HG02938 (cell line): ENCODE measurements around the gene RBPJL.

Experiments
- ATAC-seq: cut with Tn5 transposase; IDR thresholded peaks from one replicate; pipeline ENCODE4 v1.9.1; 2021; ENCODE audit warnings: mild to moderate bottlenecking, moderate library complexity; ENCODE audit not compliant: unreplicated experiment

The RBPJL gene

DNA sequence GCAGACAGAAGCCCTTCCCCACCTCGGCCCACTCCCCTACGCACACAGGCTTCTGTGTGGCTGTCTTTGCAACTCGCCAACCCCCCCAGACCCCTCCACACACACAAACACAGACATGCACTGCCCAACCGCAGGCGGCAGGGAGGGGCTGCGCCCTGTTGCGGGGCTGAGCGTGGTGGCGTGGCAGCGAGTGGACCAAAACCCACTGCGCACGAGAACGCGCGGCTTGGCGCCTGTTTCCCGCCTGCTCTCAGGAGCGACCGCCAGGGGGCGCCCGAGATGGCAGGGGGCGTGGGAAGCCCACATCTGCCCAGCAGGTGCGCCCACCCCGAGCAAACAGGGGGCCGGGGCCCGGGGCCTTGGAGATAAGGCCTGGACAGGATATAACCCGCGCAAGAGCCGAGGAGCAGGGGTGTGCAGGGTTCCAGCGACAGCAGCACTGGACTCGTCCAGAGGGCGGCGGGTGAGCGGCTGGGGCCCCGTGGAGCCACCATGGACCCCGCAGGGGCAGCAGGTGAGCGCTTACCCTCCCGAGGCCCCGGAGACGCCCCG is at the start of gene RBPJL:
Gene RBPJL, plus strand, starts transcription at position 410 of the 552 bp plus-strand sequence. Its CDS starts 83 bp downstream, at position 493.
- ATAC-seq = no peak

DNA sequence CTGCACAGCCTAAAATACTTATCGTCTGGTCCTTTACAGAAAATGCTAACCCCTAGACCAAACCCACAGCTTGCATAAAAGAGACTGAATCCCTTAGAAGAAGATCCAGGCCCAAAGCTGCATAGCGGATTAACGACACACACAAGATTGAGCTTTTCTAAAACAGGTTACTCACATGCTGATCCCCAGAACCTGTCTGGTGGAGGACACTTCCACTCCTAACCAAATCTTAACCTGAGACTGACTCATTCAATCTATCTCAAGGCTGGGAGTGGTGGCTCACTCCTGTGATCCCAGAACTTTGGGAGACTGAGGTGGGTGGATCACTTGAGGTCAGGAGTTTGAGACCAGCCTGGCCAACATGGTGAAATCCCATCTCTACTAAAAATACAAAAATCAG is 49.5 kb upstream of the RBPJL start:
- ATAC-seq = no peak

DNA sequence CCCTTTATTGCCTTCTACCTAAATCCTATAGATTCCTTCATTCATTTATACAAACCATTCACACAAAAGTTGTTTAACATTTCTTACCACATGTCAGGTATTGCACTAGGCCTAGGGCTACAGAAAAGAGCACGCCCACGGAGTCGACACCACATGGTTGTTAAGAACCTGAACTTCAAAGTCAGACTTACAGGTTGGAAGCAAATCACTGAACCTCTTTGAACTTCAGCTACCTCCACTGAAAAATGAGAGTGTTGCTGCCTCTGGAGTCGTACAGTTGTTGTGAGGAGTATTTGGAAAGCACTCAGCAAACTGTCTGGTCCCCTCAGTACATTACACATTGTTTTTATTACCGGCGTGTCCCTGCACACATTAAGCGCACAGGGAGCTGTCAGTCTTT is 48.9 kb upstream of the RBPJL start:
- ATAC-seq = no peak

GRCh38 chr20:45258259-45258658 is 48.4 kb upstream of the RBPJL start:
- no peak for ATAC-seq

DNA sequence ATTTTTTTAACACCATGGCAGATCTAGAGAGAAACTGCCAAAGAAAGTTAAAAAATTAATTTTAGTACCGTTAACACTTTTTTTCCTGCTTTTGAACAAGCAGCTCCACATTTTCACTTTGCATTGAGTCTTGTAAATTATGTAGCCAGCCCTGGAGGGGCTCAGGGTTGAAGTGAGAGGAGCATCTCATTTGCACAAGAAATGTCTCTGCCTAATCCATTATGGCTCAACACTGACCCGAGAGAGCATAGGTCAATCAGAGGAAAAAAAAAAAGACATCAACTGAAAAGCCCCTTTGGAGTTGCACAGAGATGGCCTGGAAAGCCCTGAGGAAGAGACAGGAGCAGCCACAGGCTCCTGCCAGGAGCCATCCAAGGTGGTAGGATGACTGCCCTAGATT is 48.0 kb upstream of the RBPJL start:
- ATAC-seq = no peak

DNA sequence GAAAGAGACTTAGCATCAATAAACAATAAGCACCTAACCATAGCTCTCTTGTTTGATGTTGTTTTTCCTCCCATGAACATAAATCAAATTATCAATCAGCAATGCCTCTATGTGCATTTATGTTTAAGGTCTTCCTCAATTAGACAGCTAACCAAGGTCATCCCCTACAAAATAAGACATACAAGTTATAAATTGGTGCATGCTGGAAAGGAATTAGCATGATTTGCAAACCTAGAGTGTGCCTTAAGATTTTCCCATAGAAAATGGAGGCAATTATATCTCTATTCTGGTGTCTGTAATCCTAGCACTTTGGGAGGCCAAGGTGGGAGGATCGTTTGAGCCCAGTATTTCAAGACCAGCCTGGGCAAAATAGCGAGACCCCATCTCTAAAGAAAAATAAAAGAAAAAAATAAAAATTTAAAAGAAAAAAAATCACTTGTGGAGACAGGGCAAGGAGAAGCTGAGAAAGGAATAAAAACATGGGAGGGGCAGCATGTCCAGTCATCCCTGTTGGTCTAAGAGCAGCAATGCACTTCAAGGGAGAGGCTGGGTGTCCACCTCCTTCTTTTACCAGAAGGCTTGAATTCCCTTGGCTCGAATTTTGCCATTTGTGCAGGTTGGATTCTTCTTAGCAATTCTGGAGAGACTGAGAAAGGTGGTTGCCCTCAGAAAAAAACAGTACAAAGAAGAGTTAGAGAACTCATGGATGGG is 42.9 kb upstream of the RBPJL start:
- ATAC-seq = no peak

GRCh38 chr20:45266977-45267376 is 39.7 kb upstream of the RBPJL start:
- no peak for ATAC-seq

DNA sequence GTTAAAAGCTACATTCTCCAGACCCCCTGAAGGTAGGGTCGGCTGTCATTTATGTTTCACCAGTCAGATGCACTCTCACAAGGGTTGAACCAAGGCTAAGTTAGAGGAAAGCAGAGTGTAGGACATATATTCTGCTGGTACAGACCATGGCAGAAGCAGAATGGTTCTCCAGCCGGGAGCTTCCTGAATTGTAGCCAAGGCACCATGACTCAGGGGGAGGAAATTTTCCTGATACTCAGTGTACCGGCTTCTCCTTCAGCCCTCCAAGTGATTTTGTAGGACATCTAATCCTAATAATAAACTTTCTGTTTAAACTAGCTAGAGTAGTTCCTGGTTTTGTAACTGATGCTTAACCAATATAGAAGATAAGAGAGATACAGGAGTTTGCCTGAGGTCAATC is 38.1 kb upstream of the RBPJL start:
- ATAC-seq = no peak

DNA sequence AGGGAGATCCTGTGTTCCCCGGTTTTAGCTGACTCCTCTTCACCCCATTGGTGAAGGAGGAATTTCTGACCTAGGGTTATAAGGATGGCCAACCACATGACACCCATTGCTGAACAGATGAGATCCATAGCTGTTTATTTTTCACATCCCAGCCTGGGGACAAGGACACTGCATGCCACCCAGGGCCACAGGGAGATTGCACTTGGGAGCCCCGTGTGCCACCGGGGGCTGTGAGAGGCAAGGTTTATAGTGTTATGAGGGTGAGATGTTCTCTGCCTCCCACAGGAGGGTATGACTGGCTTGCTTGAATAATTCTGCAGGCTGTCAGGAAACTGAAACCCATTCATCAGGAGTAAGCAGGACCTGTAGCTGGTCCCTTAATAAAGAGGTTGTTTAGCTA is 37.6 kb upstream of the RBPJL start:
- ATAC-seq = no peak

- ATAC-seq = no peak
Measured at GRCh38 chr20:45269754-45270270, 36.8 kb upstream of the RBPJL start.

GRCh38 chr20:45275338-45275737 is 31.3 kb upstream of the RBPJL start:
- ATAC-seq = no peak

DNA sequence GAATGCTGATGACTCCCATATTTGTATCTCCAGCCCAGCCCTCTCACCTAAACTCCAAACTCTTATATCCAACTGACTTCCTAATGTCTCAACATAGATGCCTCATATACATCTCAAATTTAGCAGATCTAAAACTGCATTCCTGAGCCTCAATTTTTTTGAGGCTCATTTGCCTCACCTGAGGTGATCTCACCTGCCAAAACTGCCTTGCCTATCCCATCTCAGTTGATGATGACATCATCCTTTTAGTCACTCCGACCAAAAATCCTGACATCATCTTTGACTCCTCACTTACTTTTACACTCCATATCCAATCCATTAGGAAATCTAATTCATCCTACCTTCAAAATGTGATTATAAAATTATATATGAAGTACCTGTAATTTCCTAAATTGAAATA is 26.6 kb upstream of the RBPJL start:
- no peak for ATAC-seq

DNA sequence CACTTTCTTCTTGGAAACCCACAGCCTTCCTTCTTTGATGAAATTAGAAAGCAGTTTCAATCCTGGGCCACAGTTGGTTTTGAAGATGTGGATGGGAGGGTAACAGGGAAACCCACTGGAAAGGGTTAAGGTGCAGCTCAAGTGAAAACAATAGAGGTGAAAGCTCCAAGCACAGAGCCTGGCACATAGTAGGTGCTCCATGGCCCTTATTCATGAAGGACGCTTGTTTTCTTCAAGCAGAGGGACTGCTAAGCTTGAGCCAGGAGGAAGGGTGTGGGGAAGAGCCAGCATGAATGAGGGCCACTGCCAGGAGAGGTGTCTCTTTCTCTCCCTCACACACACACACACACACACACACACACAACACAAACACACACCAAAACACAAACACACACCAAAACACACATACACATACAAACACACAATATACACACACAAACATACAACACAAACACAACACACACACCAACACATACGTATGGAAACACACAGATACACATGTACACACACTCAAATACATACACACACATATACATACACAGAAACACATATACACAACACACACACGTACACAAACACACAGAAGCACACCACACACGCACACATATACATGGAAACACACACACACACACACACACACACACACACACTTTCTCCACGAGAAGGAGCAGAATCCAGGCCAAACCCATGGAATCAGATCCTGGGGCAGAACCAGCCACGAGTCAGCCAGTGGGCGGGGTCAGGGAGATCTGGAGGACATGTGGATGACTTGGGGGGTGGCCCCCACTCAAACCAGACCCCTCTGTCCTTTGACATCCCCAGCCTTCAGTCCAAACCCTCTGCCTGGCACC is 23.7 kb upstream of the RBPJL start:
- ATAC-seq = no peak

GRCh38 chr20:45283551-45284057 is 23.0 kb upstream of the RBPJL start:
- ATAC-seq = no peak

DNA sequence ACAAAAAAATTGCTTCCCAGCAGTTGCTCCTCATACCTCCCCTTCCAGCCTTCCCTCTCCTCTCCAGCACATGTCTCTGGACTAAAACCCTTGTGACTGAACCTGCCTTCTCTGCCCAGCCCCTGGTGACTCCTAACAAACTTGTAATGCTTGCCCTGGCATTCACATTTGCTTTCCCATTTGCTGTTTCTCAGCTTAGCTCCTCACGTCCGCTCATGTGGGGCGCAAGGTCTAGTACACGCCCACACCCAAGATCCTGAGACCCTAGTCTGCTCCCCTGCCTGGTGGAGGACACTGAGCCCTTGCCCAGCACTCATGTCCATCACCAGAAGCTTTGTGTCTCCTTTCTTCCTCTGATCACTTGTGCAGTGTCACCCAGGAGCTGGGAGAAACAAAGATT is 18.3 kb upstream of the RBPJL start:
- ATAC-seq = no peak

GRCh38 chr20:45288860-45289259 is 17.8 kb upstream of the RBPJL start:
- no peak for ATAC-seq

GRCh38 chr20:45289942-45290676 is 16.5 kb upstream of the RBPJL start:
- ATAC-seq = no peak

GRCh38 chr20:45290677-45291355 is 15.8 kb upstream of the RBPJL start:
- ATAC-seq = no peak

DNA sequence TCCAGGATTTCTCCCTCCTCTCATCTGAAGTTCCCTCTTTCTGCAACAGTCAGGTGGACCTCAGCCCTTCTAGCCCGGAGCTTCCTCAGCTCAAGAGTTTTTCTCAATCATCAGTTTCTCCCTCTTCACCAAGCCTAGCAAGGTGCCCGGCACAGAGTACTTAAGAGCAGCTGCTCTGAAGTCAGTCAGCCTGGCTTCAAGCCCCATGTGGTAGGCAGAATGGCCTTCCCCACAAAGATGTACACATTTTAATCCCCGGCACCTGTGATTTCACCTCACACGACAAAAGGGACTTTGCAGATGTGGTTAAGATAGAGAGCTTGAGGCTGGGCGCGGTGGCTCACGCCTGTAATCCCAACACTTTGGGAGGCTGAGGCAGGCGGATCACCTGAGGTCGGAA is 15.1 kb upstream of the RBPJL start:
- ATAC-seq = no peak

DNA sequence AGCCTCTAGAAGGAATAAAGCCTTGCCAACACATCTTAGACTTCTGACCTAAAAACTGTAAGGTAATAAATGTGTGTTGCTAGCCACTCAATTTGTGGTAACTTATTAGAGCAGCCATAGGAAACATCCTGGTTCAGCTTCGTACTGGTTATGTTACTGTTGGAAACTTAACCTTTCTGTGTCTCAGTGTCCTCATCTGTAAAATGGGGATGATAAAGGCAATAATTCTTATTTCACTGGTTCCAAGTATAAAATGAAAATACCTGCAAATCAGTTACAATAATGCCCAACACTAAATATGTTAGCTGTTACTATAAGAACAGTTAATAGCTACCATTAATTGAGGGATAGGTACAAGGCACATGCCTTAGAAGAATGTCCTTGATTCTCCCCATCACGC is 14.3 kb upstream of the RBPJL start:
- ATAC-seq = no peak
